PC-3 (cell line): Measurements from ENCODE around the gene SNTA1. TPM values are rescaled to one million over a fixed set of nuclear protein-coding genes. Genes with fewer than 3 reads are reported as not detected.

Experiments used
- ATAC-seq: fragments of 200-7000 bp; cut with Tn5 transposase; 2 replicates; pipeline ENCODE4 v1.9.1; 2020; ENCODE audit warnings: mild to moderate bottlenecking, moderate library complexity
- BruUV-seq: library from RNA; stranded (reverse); fragments of 400-500 nt; replicated peaks from 2 replicates; lab custom pipeline; 2021; lab: Mats Ljungman, UMichigan
- CTCF ChIA-PET: fragments of 300-600 bp; sonication (Branson Sonifier 250); formaldehyde crosslinking; loops from one replicate; lab custom pipeline; 2022; ENCODE audit warnings: antibody characterized with exemption; lab: Charles Lee
- POLR2A ChIA-PET: fragments of 300-600 bp; sonication (Branson Sonifier 250); formaldehyde crosslinking; loops from one replicate; lab custom pipeline; 2022; ENCODE audit warnings: antibody characterized with exemption; ENCODE audit not compliant: unreplicated experiment; lab: Charles Lee
- DNase-seq: peaks from one replicate; pipeline ENCODE4 v3.0.0-alpha.2; 2015
- H2AFZ ChIP-seq: fragments of 300-600 bp; sonication (generic); 2 replicates; pipeline ENCODE4 v1.6.0; 2016; ENCODE audit warnings: antibody characterized with exemption, low read length
- H3F3A ChIP-seq: fragments of 300-600 bp; sonication (generic); one replicate; pipeline ENCODE4 v1.6.0; 2017; ENCODE audit warnings: antibody characterized with exemption, low read length, control low read depth, mild to moderate bottlenecking; ENCODE audit not compliant: unreplicated experiment
- H3K27ac ChIP-seq: fragments of 300-600 bp; sonication (generic); 2 replicates; pipeline ENCODE4 v1.5.1; 2016; ENCODE audit warnings: mild to moderate bottlenecking, low read length
- H3K27me3 ChIP-seq: fragments of 300-600 bp; sonication (generic); 2 replicates; pipeline ENCODE4 v1.6.1; 2016; ENCODE audit warnings: low read length, mixed read lengths
- H3K36me3 ChIP-seq: fragments of 300-600 bp; sonication (generic); 2 replicates; pipeline ENCODE4 v1.6.1; 2016; ENCODE audit warnings: low read depth, mixed run types, low read length, mixed read lengths
- H3K4me1 ChIP-seq: fragments of 300-600 bp; sonication (generic); 2 replicates; pipeline ENCODE4 v1.5.1; 2016; ENCODE audit warnings: low read length; ENCODE audit not compliant: insufficient read depth
- H3K4me2 ChIP-seq: fragments of 300-600 bp; sonication (generic); 2 replicates; pipeline ENCODE4 v1.6.0; 2016; ENCODE audit warnings: low read length
- H3K4me3 ChIP-seq: fragments of 300-600 bp; sonication (generic); 2 replicates; pipeline ENCODE4 v1.5.1; 2016; ENCODE audit warnings: mild to moderate bottlenecking, low read length, mixed read lengths
- H3K79me2 ChIP-seq: fragments of 300-600 bp; sonication (generic); 2 replicates; pipeline ENCODE4 v1.6.1; 2017; ENCODE audit warnings: low read length, mixed read lengths
- H3K9ac ChIP-seq: fragments of 300-600 bp; sonication (generic); 2 replicates; pipeline ENCODE4 v1.6.0; 2016; ENCODE audit warnings: mild to moderate bottlenecking, low read length
- H3K9me2 ChIP-seq: fragments of 300-600 bp; sonication (generic); replicated peaks from 2 replicates; pipeline ENCODE4 v1.6.1; 2016; ENCODE audit warnings: mixed run types, low read length, mixed read lengths
- H3K9me3 ChIP-seq: fragments of 300-600 bp; sonication (generic); 2 replicates; pipeline ENCODE4 v1.6.1; 2016; ENCODE audit warnings: low read length, mixed read lengths
- H4K20me1 ChIP-seq: fragments of 300-600 bp; sonication (generic); 2 replicates; pipeline ENCODE4 v1.6.1; 2016; ENCODE audit warnings: low read length, mixed read lengths
- EZH2 ChIP-seq: fragments of 300-600 bp; sonication (generic); IDR thresholded peaks from one replicate; pipeline ENCODE4 v1.6.1; 2017; ENCODE audit warnings: antibody characterized with exemption, mild to moderate bottlenecking, low read length; ENCODE audit not compliant: unreplicated experiment
- EZH2phosphoT487 ChIP-seq: fragments of 300-600 bp; sonication (generic); IDR thresholded peaks from 2 replicates; pipeline ENCODE4 v1.6.1; 2018; ENCODE audit warnings: mild to moderate bottlenecking, antibody characterized with exemption, low read length, borderline replicate concordance
- intact Hi-C: fragments of 100-400 bp; cut with micrococcal nuclease; formaldehyde crosslinking; loops from 2 replicates; pipeline ENCODE4 v1.9.0; 2023
- total RNA-seq: library from RNA; depleted of rRNA; stranded (reverse); fragments of >200 nt; gene quantifications from 2 replicates; pipeline ENCODE4 v1.2.3, GENCODE V29; 2014
- TF ChIP-seq, protein P1 (sequence below): fragments of 300-600 bp; sonication (generic); conservative IDR thresholded peaks from 2 replicates; pipeline ENCODE4 v1.5.1; 2017; ENCODE audit warnings: antibody characterized with exemption, low read depth, mild to moderate bottlenecking, low read length

The SNTA1 gene
- total RNA-seq, 1 experiment from 2014 or later: 25.9 TPM

GRCh38 chr20:33474963-33475362 is 31.4 kb upstream of the SNTA1 start:
- intact Hi-C loops: no loop called here
- Histone ChIP-seq H3F3A (no peaks in the 10 kb centered on the region), H3K9ac (no peak overlapping the region), H3K4me2 (no peak overlapping the region), H3K4me3 (no peak overlapping the region), H4K20me1 (no peaks in the 10 kb centered on the region), H3K79me2 (no peaks in the 10 kb centered on the region), H3K27me3 (no peaks in the 10 kb centered on the region), H3K4me1 (no peaks in the 10 kb centered on the region), H2AFZ (no peak overlapping the region), H3K36me3 (no peaks in the 10 kb centered on the region), H3K27ac (no peak overlapping the region), H3K9me2 (no peaks in the 10 kb centered on the region), H3K9me3 (no peaks in the 10 kb centered on the region)
- ChIA-PET POLR2A (interaction anchor here (0.6 kb wide), 1 partner anchor 168 kb away, joined by 6 read pairs; no protein-coding TSS in a partner anchor), CTCF (no interaction called here)
- DNase-seq (no peak), ATAC-seq (no peak)
- BruUV-seq: no TSS peak
- TF ChIP-seq, protein P1, sequence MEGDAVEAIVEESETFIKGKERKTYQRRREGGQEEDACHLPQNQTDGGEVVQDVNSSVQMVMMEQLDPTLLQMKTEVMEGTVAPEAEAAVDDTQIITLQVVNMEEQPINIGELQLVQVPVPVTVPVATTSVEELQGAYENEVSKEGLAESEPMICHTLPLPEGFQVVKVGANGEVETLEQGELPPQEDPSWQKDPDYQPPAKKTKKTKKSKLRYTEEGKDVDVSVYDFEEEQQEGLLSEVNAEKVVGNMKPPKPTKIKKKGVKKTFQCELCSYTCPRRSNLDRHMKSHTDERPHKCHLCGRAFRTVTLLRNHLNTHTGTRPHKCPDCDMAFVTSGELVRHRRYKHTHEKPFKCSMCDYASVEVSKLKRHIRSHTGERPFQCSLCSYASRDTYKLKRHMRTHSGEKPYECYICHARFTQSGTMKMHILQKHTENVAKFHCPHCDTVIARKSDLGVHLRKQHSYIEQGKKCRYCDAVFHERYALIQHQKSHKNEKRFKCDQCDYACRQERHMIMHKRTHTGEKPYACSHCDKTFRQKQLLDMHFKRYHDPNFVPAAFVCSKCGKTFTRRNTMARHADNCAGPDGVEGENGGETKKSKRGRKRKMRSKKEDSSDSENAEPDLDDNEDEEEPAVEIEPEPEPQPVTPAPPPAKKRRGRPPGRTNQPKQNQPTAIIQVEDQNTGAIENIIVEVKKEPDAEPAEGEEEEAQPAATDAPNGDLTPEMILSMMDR: no peak
- TF ChIP-seq EZH2 (no peak), EZH2phosphoT487 (no peak)

DNA sequence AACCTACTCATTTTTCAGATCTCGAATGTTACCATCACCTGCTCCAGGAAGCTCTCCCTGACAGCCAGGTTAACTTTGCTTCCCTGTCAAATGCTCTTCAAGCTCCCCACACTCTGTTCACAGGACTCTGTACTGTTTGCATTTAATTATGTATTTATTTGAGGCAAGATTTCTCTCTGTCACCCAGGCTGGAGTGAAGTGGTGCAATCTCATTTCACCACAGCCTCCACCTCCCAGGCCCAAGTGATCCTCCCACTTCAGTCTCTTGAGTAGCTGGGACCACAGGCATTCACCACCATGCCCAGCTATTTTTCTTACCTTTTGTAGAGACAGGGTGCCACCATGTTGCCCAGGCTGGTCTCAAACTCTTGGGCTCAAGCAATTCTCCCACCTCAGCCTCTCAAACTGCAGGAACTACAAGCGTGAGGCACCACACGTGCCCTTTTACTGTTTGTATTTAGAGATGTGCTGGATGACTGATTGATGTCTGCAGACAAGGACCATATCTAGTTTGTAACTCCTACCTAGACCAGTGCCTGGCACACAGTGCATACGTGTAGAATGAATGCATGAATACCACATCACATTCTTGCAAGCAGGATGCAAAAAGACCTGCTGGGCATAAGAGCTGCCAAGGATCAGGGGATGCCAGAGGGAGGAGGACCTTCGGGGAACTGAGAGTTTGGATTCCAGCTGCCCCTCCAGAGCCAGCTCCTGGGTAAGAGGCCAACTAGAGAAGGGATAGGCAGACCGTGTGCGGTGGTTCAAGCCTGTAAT is 30.7 kb upstream of the SNTA1 start:
- intact Hi-C loops: no loop called here

More for the DNA sequence above, 30.7 kb upstream of the SNTA1 start:
- H2AFZ ChIP-seq: no peak overlapping the region
- no peak for TF ChIP-seq EZH2phosphoT487
- no peak for TF ChIP-seq EZH2
- TF ChIP-seq, protein P1: no peak
- no peaks in the 10 kb centered on the region for H3K79me2 ChIP-seq
- no peak overlapping the region for H3K9ac ChIP-seq
- H3K4me1 ChIP-seq: no peaks in the 10 kb centered on the region
- H4K20me1 ChIP-seq: no peaks in the 10 kb centered on the region
- no peaks in the 10 kb centered on the region for H3K36me3 ChIP-seq
- CTCF ChIA-PET: no interaction called here
- H3K27ac ChIP-seq: no peak overlapping the region
- no peak overlapping the region for H3K4me3 ChIP-seq
- H3K9me3 ChIP-seq: no peaks in the 10 kb centered on the region
- no TSS peak for BruUV-seq
- H3K9me2 ChIP-seq: no peaks in the 10 kb centered on the region
- DNase-seq (no peak), ATAC-seq (no peak)
- H3K27me3 ChIP-seq: no peaks in the 10 kb centered on the region
- no peaks in the 10 kb centered on the region for H3F3A ChIP-seq
- no peak overlapping the region for H3K4me2 ChIP-seq
- POLR2A ChIA-PET: interaction anchor here (0.6 kb wide), 1 partner anchor 168 kb away, joined by 6 read pairs; no protein-coding TSS in a partner anchor
